AG10803 (cell line): ENCODE data around the gene NPTN.

Source experiments
- DNase-seq: peaks from one replicate; pipeline ENCODE4 v3.0.0; 2010; ENCODE audit warnings: low read depth
- H3K4me3 ChIP-seq: 2 replicates; pipeline ENCODE4 v1.5.1; 2011; ENCODE audit warnings: mild to moderate bottlenecking, low read length, control low read depth
- TF ChIP-seq, protein P1 (sequence below): conservative IDR thresholded peaks from 2 replicates; pipeline ENCODE4 v1.5.1; 2011; ENCODE audit warnings: mild to moderate bottlenecking, low read length, control low read depth, inconsistent platforms

The NPTN gene

DNA sequence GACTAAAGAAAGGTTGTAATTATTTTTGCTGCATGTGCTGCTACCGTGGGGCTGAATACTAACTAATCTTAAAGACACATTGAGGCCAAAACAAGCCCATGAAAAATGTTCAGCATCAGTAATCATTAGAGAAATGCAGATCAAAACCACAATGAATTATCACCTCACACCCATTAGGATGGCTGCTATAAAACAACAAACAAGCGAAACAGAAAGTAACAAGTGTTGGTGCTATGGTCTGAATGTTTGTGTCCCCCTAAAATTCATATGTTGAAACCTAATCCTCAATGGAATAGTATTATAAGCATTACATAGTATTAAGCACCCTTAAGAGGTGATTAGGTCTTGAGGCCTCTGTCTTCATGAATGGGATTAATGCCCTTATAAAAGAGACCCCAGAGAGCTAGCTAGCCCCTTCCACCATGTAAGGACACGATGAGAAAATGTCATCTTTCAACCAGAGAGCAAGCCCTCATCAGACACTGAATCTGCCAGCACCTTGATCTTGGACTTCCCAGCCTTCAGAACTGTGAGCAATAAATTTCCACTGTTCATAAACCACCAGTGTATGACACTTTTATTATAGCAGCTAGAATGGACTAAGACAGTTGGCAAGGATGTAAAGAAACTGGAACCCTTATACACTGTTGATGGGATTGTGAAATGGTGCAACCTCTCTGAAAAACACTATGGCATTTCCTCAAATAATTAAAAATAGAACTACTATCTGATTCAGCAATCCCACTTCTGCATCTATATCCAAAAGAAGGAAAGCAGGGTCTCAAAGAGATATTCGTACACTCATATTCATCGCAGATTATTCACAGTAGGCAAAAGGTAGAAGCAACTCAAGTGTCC, 114.1 kb downstream of the NPTN start:
- no peak for DNase-seq
- TF ChIP-seq, protein P1, sequence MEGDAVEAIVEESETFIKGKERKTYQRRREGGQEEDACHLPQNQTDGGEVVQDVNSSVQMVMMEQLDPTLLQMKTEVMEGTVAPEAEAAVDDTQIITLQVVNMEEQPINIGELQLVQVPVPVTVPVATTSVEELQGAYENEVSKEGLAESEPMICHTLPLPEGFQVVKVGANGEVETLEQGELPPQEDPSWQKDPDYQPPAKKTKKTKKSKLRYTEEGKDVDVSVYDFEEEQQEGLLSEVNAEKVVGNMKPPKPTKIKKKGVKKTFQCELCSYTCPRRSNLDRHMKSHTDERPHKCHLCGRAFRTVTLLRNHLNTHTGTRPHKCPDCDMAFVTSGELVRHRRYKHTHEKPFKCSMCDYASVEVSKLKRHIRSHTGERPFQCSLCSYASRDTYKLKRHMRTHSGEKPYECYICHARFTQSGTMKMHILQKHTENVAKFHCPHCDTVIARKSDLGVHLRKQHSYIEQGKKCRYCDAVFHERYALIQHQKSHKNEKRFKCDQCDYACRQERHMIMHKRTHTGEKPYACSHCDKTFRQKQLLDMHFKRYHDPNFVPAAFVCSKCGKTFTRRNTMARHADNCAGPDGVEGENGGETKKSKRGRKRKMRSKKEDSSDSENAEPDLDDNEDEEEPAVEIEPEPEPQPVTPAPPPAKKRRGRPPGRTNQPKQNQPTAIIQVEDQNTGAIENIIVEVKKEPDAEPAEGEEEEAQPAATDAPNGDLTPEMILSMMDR: no peak
- no peak overlapping the region for H3K4me3 ChIP-seq

DNA sequence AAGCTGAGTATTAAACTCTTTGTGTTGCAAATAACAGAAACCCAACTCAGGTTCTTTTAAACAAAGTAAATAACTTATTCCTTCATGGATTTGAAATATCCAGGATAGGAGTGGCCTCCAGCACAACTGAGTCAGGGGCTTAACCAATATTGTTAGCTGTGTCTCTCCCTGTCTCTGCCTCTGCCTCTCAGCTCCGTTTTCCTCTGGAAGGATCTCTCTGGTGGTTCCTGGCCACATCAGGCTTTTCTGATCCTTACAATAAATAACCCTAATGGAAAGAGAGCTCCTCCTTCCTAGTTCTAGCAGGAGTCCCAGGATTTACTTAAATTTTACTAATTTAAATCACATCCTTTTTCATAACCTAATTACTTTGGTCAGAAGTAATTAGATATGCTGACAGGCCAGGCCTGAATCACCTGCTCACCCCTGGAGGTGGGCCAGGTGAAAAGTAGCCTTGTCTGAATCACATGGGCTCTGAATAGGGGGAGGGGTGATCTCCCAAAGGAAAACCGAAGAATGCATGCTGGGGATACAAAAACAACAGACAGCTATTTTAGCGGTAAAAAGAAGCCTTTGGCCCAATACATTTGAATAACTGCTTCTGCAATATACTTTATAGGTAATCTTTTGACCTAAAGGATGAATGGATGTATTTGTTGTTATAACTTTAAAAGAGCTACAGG, 114.9 kb downstream of the NPTN start:
- TF ChIP-seq, protein P1: no peak
- no peak overlapping the region for H3K4me3 ChIP-seq
- no peak for DNase-seq

DNA sequence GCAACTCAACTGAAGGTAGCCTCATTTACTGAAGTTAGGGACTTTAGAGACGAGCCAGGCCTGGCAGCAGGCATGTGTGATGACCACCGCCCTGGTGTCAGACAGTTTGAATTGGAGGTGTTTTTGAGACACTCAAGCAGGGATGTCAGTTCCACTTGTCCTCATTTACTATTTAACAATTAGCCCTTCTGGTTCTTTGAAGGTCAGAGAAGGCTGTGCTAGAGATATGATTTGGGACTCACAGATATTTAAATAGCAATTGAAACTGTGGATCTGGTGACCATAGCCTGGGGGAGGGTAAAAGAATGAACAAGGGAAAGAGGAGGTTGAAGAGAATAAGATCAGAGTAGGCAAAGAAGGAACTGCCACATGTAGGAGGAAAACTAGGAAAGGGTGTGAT, 115.6 kb downstream of the NPTN start:
- no peak for DNase-seq
- no peak overlapping the region for H3K4me3 ChIP-seq
- TF ChIP-seq, protein P1: no peak

DNA sequence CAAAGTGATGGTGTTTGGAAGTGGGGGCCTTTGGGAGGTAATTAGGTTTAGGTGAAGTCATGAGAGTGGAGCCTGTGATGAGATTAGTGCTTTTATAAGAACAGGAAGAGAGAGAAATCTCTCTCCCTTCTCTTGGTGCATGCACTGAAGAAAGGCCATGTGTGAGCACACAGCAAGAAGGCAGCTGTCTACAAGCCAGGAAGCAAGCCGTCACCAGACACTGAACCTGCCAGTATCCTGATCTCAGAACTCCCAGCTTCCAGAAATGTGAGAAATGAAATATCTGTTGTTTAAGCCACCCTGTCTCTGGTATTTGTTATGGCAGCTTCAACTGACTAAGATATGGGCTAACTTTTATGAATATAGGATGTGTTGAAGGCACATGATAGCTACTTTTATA, 117.7 kb downstream of the NPTN start:
- TF ChIP-seq, protein P1: no peak
- no peak for DNase-seq

More for the DNA sequence above, 117.7 kb downstream of the NPTN start:
- no peak overlapping the region for H3K4me3 ChIP-seq
